ENCODE data around the gene POLR2H.

DNA sequence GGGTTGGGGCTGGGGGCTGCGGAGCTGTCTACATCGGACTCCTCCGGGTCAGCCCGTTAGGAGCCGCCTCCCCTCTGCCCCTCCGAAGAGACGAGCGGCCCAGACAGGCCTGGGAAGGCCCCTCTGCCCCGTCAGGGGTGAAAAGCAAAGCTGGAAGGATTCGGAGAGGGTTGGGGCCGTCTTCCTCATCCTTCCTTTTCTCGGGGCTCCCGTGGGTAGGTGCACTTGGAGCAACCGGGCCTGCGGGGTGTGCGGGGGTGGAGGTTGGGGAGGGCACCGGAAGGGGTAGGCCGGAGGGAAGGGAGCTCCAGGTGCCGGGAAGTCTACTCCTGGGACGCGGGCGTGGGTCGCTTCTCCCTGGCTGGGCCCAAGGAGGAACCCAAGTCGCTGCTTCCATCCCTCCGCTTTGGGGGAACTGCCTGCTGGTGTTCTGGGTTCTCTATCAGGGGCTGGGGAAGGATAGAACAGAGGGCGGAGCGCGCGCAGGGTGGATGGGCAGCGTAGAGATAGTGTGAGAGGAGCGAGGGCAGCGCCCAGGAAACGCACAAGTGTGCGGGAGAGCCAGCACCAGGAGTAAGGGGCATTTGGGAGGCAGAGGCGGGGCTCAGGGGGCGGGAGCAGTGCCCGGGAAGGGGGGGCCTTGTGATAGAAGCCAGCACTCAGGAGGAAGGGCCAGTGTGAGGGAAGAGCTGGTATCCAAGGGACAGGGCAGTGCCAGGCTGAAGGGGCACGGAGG is 590 bp downstream of the POLR2H start:
- TF ChIP-seq, protein P1, sequence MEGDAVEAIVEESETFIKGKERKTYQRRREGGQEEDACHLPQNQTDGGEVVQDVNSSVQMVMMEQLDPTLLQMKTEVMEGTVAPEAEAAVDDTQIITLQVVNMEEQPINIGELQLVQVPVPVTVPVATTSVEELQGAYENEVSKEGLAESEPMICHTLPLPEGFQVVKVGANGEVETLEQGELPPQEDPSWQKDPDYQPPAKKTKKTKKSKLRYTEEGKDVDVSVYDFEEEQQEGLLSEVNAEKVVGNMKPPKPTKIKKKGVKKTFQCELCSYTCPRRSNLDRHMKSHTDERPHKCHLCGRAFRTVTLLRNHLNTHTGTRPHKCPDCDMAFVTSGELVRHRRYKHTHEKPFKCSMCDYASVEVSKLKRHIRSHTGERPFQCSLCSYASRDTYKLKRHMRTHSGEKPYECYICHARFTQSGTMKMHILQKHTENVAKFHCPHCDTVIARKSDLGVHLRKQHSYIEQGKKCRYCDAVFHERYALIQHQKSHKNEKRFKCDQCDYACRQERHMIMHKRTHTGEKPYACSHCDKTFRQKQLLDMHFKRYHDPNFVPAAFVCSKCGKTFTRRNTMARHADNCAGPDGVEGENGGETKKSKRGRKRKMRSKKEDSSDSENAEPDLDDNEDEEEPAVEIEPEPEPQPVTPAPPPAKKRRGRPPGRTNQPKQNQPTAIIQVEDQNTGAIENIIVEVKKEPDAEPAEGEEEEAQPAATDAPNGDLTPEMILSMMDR (optimal IDR thresholded peaks at IDR 0.05 in 1 of 3, IDR thresholded peaks at IDR 0.05 in 1 of 3, conservative IDR thresholded peaks at IDR 0.05 in 1 of 3; ENCODE audit: extremely low read depth in 1 of 3, insufficient read depth in 2 of 3, low read length in 3 of 3), result no peak
- TF ChIP-seq EZH2 (IDR thresholded peaks at IDR 0.05; ENCODE audit: low read length), result no peak
